Frontal cortex (tissue), 4 donors: ENCODE data around the gene CAB39. TPM values are rescaled to one million over a fixed set of nuclear protein-coding genes. Genes with fewer than 3 reads are reported as not detected.

Experiments
- DNase-seq, 2 donors: peaks; one replicate each; pipeline ENCODE4 v3.0.0; 2012; ENCODE audit warnings: low spot score in 2 of 2
- FAIRE-seq: peaks from 2 replicates; lab custom pipeline; 2012; peaks lifted over from hg19 to GRCh38; lab: Jason Lieb, UNC
- total RNA-seq: library from RNA; depleted of rRNA; stranded (reverse); fragments of >200 nt; gene quantifications from one replicate; pipeline ENCODE4 v1.2.3, GENCODE V29; 2014
- donor health status: control.
- donor health status: control.
- donor health status: control.

Gene CAB39
- total RNA-seq, 1 donor from 2014 or later = 165 TPM

DNA sequence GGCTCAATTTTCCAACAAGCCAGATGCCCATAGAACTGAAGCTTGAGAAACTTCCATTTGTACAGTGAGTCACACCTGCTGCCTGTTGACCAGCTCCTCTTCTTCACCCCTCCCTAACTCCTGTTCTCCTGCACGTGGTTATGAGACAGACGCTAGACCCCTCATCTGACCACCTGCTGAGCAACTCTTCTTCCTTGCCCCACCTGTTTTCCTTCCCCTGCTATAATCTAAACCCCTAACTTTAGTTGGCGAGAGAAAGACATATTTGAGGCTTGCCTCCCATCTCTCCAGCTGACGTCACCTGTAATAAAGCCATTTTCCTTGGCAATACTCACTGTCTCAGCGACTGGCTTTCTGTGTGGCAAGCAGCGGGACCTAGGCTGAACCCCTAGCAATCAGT, 129.8 kb downstream of the CAB39 start:
- FAIRE-seq (no peak), DNase-seq (no peak)

DNA sequence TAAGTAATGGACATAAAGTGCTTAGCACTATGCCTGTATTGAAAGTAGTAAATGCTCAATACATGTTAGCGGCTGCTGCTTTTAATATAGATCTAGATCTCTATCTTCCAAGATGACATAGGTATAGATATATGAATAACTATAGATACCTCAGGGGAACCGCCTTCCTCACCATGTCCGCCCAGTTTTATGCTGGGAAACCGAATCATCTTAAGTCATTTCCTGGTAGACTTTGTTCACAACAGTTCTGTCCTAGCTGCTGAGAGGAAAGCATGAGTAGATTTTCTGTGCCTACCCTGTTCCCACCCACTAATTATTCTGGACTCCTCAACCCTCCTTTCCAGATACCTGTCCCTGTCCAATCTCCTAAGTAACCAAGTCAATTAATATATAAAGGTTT, 130.5 kb downstream of the CAB39 start:
- FAIRE-seq (no peak), DNase-seq (no peak)

DNA sequence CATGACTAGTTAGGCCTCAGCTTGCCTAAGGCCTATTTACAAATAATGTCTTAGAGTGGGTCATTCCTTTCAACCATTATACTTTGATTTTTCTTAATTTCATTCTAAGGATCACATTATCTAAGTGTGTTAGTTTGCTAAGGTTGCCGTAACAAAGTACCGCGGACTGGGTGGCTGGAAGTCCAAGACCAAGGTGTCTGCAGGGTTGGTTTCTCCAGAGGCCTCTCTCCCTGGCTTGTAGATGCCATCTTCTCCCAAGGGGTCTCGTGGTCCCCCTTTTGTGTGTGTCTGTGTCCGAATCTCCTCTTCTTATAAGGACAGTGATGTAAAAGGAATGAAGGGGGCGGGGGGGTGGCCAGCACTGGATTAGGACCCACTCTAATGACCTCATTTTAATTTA, 133.7 kb downstream of the CAB39 start:
- no peak for DNase-seq
- no peak for FAIRE-seq

DNA sequence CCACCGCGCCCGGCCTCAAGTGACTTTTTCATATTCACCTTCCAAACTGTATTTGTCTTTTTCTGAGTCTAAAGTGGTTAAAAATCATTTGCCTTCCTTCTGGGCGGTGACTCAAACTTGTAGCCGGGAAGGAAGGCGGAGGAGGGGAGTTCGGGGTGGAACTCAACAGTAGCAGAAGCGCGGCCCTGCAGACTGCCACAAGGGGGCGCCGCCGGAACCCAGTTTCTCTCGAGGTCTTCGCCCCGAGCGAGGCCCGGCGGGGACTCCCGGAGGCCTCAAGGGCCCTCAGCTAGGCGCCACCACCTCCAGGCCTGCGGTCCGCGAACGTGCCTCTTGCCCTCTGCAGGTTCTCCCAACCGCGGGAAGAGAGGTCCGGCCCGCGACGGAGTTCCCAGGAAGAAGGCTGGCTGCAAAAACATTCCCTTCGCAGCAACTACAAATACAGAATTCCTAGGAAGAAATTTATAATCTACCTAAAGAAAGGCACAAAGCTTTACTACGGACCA, 135.3 kb downstream of the CAB39 start:
- DNase-seq (peak in 1 of 2 donors; percentile 83), FAIRE-seq (no peak)

DNA sequence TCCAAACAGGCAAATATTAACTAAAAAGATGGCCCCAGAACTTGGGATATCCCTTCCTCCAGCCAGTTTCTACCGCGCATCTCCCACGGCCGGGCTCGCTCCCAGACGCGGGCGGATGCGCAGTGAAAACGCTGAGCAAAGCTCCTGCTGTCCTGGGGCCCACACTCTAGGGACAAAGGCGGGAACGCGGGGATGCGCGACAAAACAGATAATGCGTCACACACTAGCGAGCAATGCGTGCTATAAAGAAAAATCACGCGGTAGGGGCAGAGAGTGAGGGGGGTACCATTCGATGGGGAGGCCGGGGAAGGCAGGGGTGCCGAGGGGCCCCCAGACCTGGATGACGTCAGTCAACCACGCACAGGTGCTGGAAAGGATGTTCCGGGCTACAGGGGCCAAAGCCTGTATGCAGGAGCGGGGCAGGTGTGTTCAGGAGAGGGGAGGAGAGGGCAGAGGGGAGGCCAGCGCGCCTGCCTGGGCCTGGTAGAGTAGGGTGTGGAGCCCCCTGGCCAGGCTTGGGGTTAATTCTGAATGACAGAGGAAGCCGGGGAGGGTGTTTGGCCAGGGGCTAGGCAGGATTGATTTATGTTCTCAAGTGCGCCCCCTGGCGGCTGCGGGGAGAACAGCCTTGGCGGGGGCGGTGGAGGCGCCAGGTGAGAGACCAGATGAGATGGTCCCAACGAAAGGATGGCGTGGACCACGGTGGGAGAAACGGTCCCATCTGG, 137.2 kb downstream of the CAB39 start:
- FAIRE-seq (no peak), DNase-seq (no peak)

- FAIRE-seq (no peak), DNase-seq (no peak)
Observed at GRCh38 chr2:230850358-230850658, 137.7 kb downstream of the CAB39 start.

GRCh38 chr2:230852113-230852512, 139.5 kb downstream of the CAB39 start:
- DNase-seq (no peak), FAIRE-seq (no peak)

DNA sequence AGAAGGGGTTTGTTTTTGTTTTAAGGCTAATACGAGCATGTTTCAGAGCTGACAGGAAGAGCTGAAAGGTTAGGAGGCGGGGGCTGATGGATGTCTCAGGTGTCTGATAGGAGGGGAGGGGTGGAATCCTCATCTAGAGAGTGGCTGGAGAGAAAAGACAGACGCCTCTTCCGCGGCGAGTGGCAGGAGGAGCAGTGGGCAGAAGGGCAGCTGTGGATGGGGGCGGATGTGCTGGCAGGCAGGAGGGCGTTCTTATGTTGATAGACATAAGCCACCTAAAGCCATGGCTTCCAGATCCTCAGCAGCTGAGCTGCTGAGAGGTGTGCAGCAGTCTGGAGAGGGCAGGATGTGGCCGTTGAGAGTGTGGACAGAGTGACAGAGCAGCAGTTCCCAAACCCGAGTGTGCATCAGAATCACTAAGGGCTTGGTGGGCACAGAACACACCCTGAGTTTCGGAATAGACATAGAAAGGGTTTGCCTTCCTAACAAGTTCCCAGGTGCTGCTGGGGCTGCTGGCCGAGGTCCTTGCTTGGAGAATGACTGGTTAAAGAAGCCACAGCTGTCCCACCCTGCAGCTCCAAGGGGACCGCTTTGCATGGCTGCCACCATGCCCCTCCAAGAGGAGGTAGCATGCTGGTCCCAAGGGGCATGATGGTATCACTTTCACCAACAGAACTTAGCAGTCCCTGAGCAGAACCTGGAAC, 149.1 kb downstream of the CAB39 start:
- DNase-seq (no peak), FAIRE-seq (no peak)

DNA sequence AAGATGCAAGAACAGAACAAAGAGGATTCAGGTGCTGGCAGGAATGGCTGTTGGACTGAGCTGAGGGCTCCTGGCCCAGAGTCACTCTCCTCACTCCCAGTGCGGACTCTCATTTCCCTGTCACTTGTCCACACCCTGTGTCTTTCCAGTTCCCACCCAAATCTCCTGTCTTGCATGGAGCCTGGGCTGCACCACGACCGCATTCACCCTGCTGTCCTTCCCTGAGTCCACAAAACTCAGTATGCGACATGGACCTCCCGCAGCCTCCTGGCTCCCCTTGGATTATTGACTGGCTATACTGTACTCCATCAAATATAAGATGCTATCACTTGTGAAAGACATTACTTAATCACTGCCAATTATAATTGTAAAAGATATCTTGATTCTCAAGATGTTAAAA, 149.7 kb downstream of the CAB39 start:
- FAIRE-seq = no peak
- DNase-seq = no peak

DNA sequence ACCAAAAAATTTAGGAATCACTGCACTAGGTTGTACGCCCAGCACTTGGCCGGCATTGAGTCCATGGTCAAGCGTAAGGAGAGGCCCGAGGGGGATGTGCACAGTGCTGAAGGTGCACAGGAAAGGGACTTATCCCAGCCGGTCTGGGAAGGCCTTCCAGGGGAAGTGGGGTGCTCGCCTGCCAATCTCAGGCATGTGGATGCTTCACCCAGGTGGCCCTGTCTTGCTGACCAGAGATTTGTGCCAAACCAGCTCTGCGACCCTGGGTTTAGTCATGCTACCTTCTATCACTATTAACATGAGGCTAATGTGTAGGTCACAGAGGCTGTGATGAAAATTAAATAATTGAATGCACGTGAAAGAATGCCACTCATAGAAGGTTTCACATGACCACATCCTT, 150.4 kb downstream of the CAB39 start:
- DNase-seq (no peak), FAIRE-seq (no peak)

DNA sequence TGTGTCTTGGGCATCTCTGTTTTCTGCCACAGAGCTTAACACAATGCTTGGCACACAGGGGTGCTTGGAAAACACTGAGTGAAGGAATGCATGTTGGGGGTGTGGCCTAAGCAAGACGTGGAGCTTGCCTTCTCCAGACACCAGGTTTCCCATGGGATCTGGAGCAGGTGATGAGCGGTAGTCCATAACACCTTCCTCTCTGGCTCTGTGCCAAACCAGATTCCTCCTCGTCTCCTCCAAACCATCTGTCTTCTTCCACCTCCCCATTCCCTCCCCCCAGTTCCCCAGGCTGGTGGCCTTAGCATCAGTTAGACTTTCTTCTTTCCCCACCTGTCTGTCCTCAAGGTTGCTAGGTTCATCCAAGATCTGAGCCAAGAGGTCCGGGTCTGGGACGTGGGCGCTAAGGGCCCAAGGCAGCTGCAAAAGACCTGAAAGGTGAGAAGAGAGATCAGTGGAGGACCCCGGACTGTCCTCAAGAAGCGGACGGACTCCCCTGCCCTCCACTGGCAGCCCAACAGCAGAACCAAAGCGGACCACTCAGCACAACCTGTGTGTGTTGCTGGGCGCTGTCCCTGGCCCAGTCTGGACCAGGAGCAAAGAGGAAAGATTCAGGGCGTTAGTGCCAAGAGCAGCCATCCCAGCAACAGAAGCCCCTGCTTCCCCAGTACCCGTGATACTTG, 150.9 kb downstream of the CAB39 start:
- DNase-seq (no peak), FAIRE-seq (no peak)

DNA sequence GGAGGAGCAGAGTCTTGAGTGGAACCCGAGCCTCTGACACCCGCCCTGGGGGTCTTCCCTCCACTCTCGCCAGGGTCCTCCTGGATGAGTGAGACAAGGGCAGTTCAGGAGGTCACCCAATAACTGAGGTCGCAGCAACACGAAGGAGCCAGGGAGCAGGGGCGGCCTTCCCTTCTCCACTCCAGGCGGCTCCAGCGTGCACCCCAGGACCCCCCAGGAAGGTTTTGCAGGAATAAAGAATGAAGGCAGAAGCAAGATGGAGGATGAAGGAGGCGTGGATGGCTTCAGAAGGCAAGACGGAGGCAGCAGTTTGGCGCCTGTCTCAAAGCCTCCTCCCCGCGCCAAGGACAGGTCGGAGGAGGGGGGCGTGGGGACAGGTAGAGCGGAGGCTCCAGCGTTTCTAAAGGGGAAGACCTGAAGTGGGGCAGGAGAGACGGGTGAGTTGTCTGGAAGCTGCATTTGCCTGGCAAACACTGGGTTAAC, 151.5 kb downstream of the CAB39 start:
- DNase-seq (no peak), FAIRE-seq (no peak)

GRCh38 chr2:230864605-230865306, 152.1 kb downstream of the CAB39 start, which contains the start of gene ITM2C:
Gene ITM2C (plus strand): TSS chr2:230864942. CDS start chr2:230865026, 84 bp downstream.
- DNase-seq (peak; percentile 86), FAIRE-seq (no peak)

- FAIRE-seq = no peak
Observed at GRCh38 chr2:230865307-230865765, 152.7 kb downstream of the CAB39 start.

DNA sequence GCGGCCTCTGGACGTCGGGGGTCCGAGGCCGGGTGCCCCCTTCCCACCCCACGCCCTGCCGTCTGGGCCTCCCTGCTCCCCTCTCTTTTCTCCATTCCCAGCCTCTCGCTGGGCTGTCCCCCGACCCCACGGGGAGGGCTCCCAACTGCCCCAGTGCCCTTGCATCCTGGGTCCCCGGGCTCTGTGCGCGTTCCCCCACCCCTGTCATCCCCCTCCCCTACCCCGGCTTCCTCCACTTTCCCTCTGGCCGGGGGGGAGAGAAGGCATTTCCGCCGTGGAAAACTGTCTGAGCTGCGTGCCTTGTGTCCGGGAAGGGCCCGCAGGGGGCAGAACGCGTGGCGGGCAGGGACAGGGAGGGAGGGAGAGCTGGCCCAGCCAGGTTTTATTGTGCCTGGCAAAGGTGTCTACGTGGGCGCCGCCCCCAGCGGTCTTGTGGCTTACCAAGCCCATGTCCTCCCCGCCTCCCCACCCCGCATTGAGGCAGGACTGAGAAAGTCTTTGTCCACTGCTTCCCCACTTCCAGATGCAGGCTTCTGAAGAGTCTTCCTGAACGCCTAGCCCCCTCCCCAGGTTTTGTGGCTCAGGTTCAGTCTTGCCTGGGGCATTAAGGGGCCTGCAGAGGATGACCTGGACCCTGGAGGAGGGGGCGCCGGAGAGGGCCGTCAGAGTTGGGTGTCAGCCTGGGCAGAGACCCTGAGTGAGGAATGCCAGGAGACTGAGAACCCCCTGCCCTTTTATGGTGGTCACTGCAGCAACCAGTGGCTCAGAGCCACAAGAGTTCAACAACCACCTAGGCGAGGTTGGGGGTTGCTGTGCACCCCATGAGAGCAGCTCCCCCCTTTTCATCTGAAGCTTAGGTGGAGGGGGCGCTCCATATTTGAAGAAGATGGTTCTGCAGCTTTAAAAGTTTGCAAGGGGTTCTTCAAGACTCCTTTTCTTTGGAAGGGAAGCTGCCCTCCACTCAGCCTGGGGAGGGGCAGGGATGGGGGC, 153.4 kb downstream of the CAB39 start:
- peak; percentile 59 to 67 for DNase-seq
- no peak for FAIRE-seq

More at GRCh38 chr2:230865307-230865765, 152.7 kb downstream of the CAB39 start:
- peak in 1 of 2 donors; percentile 46 for DNase-seq

DNA sequence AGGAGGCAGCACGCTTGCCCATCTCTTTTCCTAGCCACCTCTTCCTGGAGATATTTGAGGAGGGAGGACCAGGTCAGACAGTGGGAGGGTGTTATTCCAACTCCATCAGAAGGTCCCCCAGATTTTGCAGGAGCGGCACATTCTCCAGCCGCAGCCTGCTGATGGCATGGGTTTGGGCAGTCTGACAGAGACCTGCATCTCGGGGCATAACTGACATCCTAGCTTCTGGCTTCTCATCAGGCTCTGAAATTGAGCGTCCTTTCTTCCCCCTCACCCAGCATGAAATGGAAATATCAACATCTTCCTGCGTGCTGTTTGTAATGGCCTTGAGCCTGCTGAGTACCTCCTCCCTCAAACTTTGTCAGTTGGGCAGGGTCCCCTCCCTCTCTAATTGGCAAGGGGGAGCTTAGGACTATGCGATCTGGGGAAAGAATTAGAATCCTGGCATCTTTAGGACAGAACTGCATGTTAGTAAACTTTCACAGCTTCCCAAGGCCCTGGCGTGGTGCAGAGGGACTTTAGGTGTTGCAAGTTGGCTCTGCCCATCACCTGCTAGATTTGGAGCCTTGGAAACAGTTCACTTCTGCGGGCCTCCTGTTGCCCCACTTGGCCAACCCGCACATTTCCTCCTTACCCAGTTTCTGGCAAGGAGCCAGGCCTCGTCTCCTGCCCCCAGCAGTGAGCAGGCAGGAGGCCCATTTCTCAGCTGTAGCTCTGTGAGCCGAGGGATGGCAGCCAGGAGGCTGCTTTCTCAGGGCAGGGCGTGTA, 154.3 kb downstream of the CAB39 start:
- DNase-seq (peak; percentile 50 to 54), FAIRE-seq (no peak)

- DNase-seq (no peak), FAIRE-seq (no peak)
Observed at GRCh38 chr2:230868161-230868946, 155.7 kb downstream of the CAB39 start.
